BLaER1 treated with 17β-estradiol and CSF1 and Interleukin-3, amounts not matched to agents 10 nM and 100 nM (cell line): Measurements from ENCODE around the gene CHI3L2.

Experiments
- H3K27ac ChIP-seq, 11 experiments: shearing (Covaris generic); formaldehyde crosslinking; 2 replicates each; pipeline ENCODE4 v1.8.1; 2022
- H3K27me3 ChIP-seq, 11 experiments: shearing (Covaris generic); formaldehyde crosslinking; 2 replicates each; pipeline ENCODE4 v1.8.1; 2022
- H3K36me3 ChIP-seq, 11 experiments: shearing (Covaris generic); formaldehyde crosslinking; 2 replicates each; pipeline ENCODE4 v1.8.1; 2022
- H3K4me1 ChIP-seq, 10 experiments: shearing (Covaris generic); formaldehyde crosslinking; 2 replicates each; pipeline ENCODE4 v1.8.1; 2022
- H3K4me2 ChIP-seq, 11 experiments: shearing (Covaris generic); formaldehyde crosslinking; 2 replicates each; pipeline ENCODE4 v1.8.1; 2022
- H3K4me3 ChIP-seq, 10 experiments: shearing (Covaris generic); formaldehyde crosslinking; 2 replicates each; pipeline ENCODE4 v1.8.1; 2022
- H3K9ac ChIP-seq, 11 experiments: shearing (Covaris generic); formaldehyde crosslinking; 2 replicates each; pipeline ENCODE4 v1.8.1; 2022
- H3K9me3 ChIP-seq, 11 experiments: shearing (Covaris generic); formaldehyde crosslinking; replicated peaks in 1 of 11; 2 replicates each; pipeline ENCODE4 v1.8.1; 2022
- H4K20me1 ChIP-seq, 11 experiments: shearing (Covaris generic); formaldehyde crosslinking; 2 replicates each; pipeline ENCODE4 v1.8.1; 2022
- Cebpa-rat ChIP-seq, 11 experiments: shearing (Covaris generic); IDR thresholded peaks; 2 replicates each; pipeline ENCODE4 v1.8.1; 2022

CHI3L2 gene

DNA sequence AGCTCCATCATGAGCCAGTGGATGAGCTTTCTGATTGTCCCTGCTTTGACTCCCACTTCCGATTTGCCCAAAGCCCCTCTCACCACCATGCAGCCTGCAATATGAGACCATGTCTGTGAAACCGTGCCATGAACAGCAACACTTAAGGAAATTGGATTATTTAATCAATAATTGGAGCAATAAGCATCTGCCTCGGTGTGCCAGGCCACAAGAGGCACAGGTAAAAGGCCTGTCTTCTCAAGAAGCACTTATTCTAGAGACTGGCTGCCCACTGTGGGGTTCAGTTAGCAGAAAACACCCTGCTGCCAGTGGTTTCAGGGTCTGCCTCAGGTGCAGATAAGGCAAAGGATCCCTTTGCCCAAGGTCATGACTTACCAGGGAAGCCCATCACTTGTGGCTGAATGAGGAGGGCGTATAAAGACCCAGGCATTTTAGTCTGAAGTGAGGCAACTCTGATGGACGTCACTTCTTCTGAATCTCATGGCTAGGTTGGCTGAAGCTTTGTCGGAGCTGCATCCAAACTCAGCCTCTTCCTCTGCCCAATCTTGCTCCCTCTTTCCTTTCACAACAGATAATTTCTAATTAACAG, 7.1 kb upstream of the CHI3L2 start:
- Histone ChIP-seq H3K36me3 (no peaks in the 10 kb centered on the region), H3K9me3 (no peaks in the 10 kb centered on the region), H3K4me1 (peaks cover 78 to 90% (median 81%) of the 10 kb centered on the region in 10 experiments), H4K20me1 (no peaks in the 10 kb centered on the region), H3K4me2 (peak overlapping the region; percentile 85 to 98 (median 94)), H3K4me3 (peak overlapping the region in 6 of 10 experiments; percentile 4 to 24 (median 12); a peak in 10 of 20 replicates), H3K27me3 (no peaks in the 10 kb centered on the region), H3K27ac (peak overlapping the region; percentile 38 to 93 (median 88); a peak in 21 of 22 replicates), H3K9ac (peak overlapping the region; percentile 22 to 80 (median 73); a peak in 21 of 22 replicates)
- no peak for TF ChIP-seq Cebpa-rat (IDR thresholded peaks at IDR 0.05)

DNA sequence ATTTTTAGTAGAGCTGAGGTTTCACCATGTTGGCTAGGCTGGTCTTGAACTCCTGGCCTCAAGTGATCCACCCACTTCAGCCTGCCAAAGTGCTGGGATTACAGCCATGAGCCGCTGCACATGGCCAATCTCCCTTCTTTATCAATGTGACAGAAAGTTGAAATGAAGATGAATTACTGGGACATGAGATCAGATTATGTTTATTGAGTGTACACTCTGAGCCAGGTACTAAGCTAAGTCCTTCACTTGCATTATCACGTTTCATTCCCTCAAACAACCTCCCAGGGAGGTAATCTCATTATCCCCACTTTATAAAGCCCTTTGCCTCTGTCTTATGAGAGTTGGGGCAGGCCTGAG, 6.3 kb upstream of the CHI3L2 start:
- peak overlapping the region; percentile 85 to 98 (median 94) for H3K4me2 ChIP-seq
- no peaks in the 10 kb centered on the region for H4K20me1 ChIP-seq
- H3K4me1 ChIP-seq, result peaks cover 70 to 90% (median 72%) of the 10 kb centered on the region in 10 experiments
- peak overlapping the region in 10 of 11 experiments; percentile 52 to 80 (median 73); a peak in 20 of 22 replicates for H3K9ac ChIP-seq
- H3K36me3 ChIP-seq, result no peaks in the 10 kb centered on the region
- no peak for TF ChIP-seq Cebpa-rat (IDR thresholded peaks at IDR 0.05)
- H3K27ac ChIP-seq, result peak overlapping the region in 10 of 11 experiments; percentile 69 to 93 (median 88); a peak in 21 of 22 replicates
- H3K27me3 ChIP-seq, result no peaks in the 10 kb centered on the region
- peak overlapping the region in 6 of 10 experiments; percentile 19 to 38 (median 24); a peak in 6 of 20 replicates for H3K4me3 ChIP-seq
- H3K9me3 ChIP-seq, result no peaks in the 10 kb centered on the region

DNA sequence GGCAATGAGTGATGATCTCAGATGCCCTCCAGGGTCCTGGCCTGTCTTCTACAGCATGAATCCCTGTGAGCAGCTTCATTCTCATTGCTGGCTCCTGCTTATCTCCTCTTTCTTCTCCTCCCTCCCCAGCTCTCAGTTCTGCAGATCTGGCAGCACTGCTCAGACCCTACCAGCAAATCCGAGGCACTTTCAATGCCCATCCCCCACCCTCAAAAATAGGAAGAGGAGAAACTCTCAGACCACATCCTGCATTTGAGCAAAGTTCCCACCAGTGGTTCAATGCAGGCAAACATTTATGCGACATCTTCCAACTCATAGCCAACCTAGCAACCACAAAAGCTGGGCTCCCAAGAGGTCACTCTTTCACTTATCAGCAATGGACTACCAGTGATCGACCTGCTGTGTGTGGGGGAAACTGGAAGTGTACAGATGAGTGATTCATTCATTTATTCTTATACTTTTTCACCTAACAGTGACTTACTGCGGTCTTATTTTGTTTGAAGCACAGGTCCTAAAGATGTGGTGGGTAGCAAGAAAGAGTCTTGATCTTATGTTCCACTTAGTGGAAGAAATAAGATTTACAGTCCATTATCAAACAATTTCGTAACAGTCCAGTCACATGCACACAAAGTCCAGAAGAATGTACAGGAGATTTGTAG, 5.8 kb upstream of the CHI3L2 start:
- Histone ChIP-seq H3K9ac (peak overlapping the region; percentile 57 to 80 (median 73); a peak in 21 of 22 replicates), H3K4me2 (peak overlapping the region; percentile 85 to 98 (median 94)), H3K27me3 (no peaks in the 10 kb centered on the region), H3K36me3 (no peaks in the 10 kb centered on the region), H3K27ac (peak overlapping the region; percentile 43 to 93 (median 88); a peak in 21 of 22 replicates), H3K9me3 (no peaks in the 10 kb centered on the region), H3K4me1 (peaks cover 65 to 90% (median 67%) of the 10 kb centered on the region in 10 experiments), H4K20me1 (no peaks in the 10 kb centered on the region), H3K4me3 (peak overlapping the region; percentile 9 to 51 (median 33); a peak in 16 of 20 replicates)
- peak in 6 of 11 experiments; percentile 10 to 87 (median 48); a peak in 8 of 22 replicates for TF ChIP-seq Cebpa-rat (IDR thresholded peaks at IDR 0.05)

DNA sequence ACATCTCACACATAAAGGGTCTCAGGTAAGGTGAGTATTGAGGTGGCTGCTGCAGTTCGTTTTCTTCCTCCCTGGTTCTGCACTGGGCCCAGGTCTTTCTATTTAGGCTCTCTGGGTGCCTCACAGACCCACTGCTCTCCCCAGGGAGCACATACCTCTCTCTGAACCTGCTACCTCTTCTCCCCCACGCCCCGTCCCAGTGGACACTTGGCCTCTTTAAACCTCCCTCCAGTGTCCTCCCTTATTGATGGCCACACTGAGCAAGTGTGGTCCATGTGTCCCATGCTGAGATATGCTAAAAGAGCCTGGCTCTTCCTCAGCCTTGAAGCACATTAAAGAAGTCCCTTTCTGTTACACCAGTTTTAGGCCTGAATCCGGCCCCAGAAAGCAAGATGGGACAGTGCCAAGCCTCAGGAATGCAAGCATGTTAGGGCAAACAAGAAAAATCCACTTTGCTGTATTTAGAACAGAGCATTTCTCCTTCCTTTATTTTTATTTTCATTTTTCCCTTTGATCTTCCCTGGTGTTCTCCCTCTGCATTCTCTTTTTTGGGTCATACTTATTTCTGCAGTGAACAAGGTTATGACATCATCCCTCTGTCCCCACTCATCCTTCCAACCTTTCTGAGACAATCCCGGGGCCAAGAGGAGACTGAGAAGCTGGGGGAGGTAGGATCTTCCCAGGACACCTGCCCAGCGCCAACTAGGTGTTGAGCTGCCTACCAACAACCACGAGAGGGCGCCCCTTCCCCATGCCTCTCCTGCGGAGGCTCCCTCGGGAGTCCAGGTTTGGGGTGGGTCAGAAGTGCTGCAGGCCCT, 5.0 kb upstream of the CHI3L2 start:
- H3K36me3 ChIP-seq, result no peaks in the 10 kb centered on the region
- peak overlapping the region; percentile 85 to 98 (median 94) for H3K4me2 ChIP-seq
- H3K27ac ChIP-seq, result peak overlapping the region; percentile 43 to 93 (median 88); a peak in 21 of 22 replicates
- no peaks in the 10 kb centered on the region for H3K9me3 ChIP-seq
- no peaks in the 10 kb centered on the region for H3K27me3 ChIP-seq
- no peaks in the 10 kb centered on the region for H4K20me1 ChIP-seq
- TF ChIP-seq Cebpa-rat (IDR thresholded peaks at IDR 0.05), result no peak
- peaks cover 57 to 90% (median 61%) of the 10 kb centered on the region in 10 experiments for H3K4me1 ChIP-seq
- peak overlapping the region; percentile 57 to 80 (median 73); a peak in 21 of 22 replicates for H3K9ac ChIP-seq
- H3K4me3 ChIP-seq, result peak overlapping the region; percentile 9 to 51 (median 33); a peak in 16 of 20 replicates

DNA sequence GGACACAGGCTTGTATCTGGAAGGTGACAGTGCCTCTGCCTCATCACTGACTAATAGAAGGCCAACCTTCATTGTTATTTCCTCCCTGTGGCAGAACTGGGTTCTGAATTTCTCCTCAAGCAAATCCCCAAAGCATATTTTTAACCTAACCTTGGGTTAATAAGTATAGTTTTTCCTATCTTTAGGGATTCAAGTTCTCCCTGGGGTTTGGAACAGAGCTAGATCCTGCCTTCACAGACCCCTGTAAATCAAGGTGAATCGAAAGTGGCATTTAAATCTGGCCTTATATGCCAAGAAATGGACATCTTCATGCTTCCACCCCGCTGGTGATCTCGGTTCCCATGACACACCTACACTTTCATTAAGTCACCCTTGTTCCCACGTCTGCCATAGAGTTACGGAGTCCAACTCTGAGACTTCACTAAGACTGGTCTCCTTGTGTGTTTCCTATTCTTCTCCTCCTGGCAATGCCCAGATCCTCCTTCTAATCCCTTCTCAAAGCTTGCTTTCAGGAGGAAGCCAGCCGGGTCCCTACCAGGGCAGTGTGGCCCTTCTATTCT, 4.3 kb upstream of the CHI3L2 start:
- peak overlapping the region in 3 of 11 experiments; percentile 5 to 77 (median 73); a peak in 4 of 22 replicates for H3K9ac ChIP-seq
- peak overlapping the region in 7 of 11 experiments; percentile 87 to 93 (median 89); a peak in 8 of 22 replicates for H3K27ac ChIP-seq
- peak overlapping the region; percentile 85 to 98 (median 94) for H3K4me2 ChIP-seq

DNA sequence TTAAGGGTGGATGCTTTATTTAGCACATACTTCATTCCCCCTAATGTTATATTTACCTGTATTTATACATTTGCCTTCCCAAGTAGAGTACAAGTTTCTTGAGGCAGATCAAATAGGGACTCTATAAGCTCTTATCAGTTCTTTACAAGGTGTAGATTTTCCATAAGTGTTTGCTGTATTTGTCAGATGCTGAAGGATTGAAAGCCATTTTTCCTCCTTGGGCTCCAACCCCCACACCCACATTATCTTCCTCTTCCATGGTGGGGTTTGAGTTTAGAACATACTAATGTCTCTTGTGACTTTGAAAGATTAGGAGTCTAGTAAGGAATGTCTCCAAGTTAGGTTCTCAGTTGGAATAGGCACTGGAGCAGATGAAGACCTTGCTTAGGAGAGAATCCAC, 2.4 kb upstream of the CHI3L2 start:
- no peak overlapping the region for H3K27ac ChIP-seq
- no peak overlapping the region for H3K4me3 ChIP-seq
- H3K4me1 ChIP-seq, result peaks cover 34 to 81% (median 35%) of the 10 kb centered on the region in 10 experiments
- no peak overlapping the region for H3K9ac ChIP-seq
- no peaks in the 10 kb centered on the region for H3K9me3 ChIP-seq
- no peak for TF ChIP-seq Cebpa-rat (IDR thresholded peaks at IDR 0.05)
- H3K36me3 ChIP-seq, result no peaks in the 10 kb centered on the region
- peak overlapping the region in 2 of 11 experiments; percentile 8 to 33; a peak in 2 of 22 replicates for H3K4me2 ChIP-seq
- no peaks in the 10 kb centered on the region for H3K27me3 ChIP-seq
- H4K20me1 ChIP-seq, result no peaks in the 10 kb centered on the region

More for the DNA sequence above, 4.3 kb upstream of the CHI3L2 start:
- peaks cover 51 to 90% (median 54%) of the 10 kb centered on the region in 10 experiments for H3K4me1 ChIP-seq
- H3K9me3 ChIP-seq, result no peaks in the 10 kb centered on the region
- H3K27me3 ChIP-seq, result no peaks in the 10 kb centered on the region
- H4K20me1 ChIP-seq, result no peaks in the 10 kb centered on the region
- no peaks in the 10 kb centered on the region for H3K36me3 ChIP-seq
- H3K4me3 ChIP-seq, result no peak overlapping the region
- no peak for TF ChIP-seq Cebpa-rat (IDR thresholded peaks at IDR 0.05)

DNA sequence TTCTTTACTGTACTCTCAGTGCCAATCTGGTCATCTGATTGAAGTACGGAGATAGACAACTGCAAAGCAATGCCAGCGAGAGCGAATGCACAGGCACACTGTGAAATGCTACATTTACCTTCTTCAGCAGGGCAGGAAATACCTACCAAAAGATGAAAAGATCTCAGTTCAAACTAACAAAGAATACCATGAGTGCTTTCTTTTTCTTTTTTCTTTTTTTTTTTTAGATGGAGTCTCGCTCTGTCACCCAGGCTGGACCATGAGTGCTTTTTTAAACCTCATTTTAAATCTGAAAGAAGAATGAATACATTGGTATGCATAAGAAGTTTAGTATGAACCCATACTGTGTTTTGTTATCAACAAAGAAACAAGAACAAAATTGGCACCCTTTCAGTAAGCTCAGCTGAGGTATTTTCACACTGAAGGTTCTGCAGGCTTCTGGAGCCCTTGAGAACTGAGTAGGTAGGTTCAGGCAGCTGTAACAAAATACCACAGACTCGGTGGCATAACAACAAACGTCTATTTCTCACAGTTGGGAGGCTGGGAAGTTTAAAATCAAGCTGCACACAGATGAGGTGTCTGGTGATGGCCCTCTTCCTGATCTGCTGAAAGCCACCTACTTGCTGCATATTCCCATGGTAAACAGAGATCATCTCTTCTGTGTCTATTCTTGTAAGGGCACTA, 1.7 kb upstream of the CHI3L2 start:
- peaks cover 26 to 73% (median 28%) of the 10 kb centered on the region in 10 experiments for H3K4me1 ChIP-seq
- no peaks in the 10 kb centered on the region for H3K36me3 ChIP-seq
- peak overlapping the region in 2 of 11 experiments; percentile 20 to 78; a peak in 4 of 22 replicates for H3K4me2 ChIP-seq
- H3K9ac ChIP-seq, result no peak overlapping the region
- TF ChIP-seq Cebpa-rat (IDR thresholded peaks at IDR 0.05), result no peak
- no peak overlapping the region for H3K27ac ChIP-seq
- no peak overlapping the region for H3K4me3 ChIP-seq
- no peaks in the 10 kb centered on the region for H4K20me1 ChIP-seq
- no peaks in the 10 kb centered on the region for H3K27me3 ChIP-seq
- H3K9me3 ChIP-seq, result no peaks in the 10 kb centered on the region
